GM23248 (cell line): Measurements from ENCODE around the gene TACR1. TPM values are rescaled to one million over a fixed set of nuclear protein-coding genes. Genes with fewer than 3 reads are reported as not detected.
"Not testable (repeated sequence)": the region's sequence is repeated elsewhere in the genome, so short reads cannot be mapped to it uniquely, and the experiment has no call there.

Experiments used
- DNase-seq: peaks from one replicate; pipeline ENCODE4 v3.0.0-alpha.2; 2015
- H2AFZ ChIP-seq: fragments of 200-600 bp; sonication (generic); 2 replicates; pipeline ENCODE4 v1.6.1; 2016; ENCODE audit warnings: antibody characterized with exemption
- H3F3A ChIP-seq: fragments of 200-600 bp; sonication (generic); 2 replicates; pipeline ENCODE4 v1.6.1; 2016; ENCODE audit warnings: mild to moderate bottlenecking, antibody characterized with exemption, mixed run types; ENCODE audit not compliant: insufficient read depth
- H3K27ac ChIP-seq: fragments of 200-600 bp; sonication (generic); 2 replicates; pipeline ENCODE4 v1.5.1; 2016; ENCODE audit warnings: mild to moderate bottlenecking
- H3K27me3 ChIP-seq: fragments of 200-600 bp; sonication (generic); replicated peaks from 2 replicates; pipeline ENCODE4 v1.6.1; 2016; ENCODE audit warnings: mild to moderate bottlenecking; ENCODE audit not compliant: insufficient read depth
- H3K36me3 ChIP-seq: fragments of 200-600 bp; sonication (generic); 2 replicates; pipeline ENCODE4 v1.6.1; 2016; ENCODE audit warnings: low read depth, mild to moderate bottlenecking
- H3K4me1 ChIP-seq: fragments of 200-600 bp; sonication (generic); 2 replicates; pipeline ENCODE4 v1.6.1; 2016; ENCODE audit warnings: mild to moderate bottlenecking; ENCODE audit not compliant: insufficient read depth
- H3K4me2 ChIP-seq: fragments of 200-600 bp; sonication (generic); one replicate; pipeline ENCODE4 v1.6.1; 2016; ENCODE audit warnings: mild to moderate bottlenecking; ENCODE audit not compliant: unreplicated experiment
- H3K4me3 ChIP-seq: fragments of 200-600 bp; sonication (generic); 2 replicates; pipeline ENCODE4 v1.5.1; 2016; ENCODE audit warnings: mild to moderate bottlenecking
- H3K79me2 ChIP-seq: fragments of 200-600 bp; sonication (generic); 2 replicates; pipeline ENCODE4 v1.6.1; 2016; ENCODE audit warnings: mild to moderate bottlenecking; ENCODE audit not compliant: insufficient read depth
- H3K9ac ChIP-seq: fragments of 200-600 bp; sonication (generic); 2 replicates; pipeline ENCODE4 v1.6.1; 2016; ENCODE audit warnings: mild to moderate bottlenecking
- H3K9me2 ChIP-seq: fragments of 200-600 bp; sonication (generic); 2 replicates; pipeline ENCODE4 v1.6.1; 2016; ENCODE audit warnings: mixed run types, mild to moderate bottlenecking, moderate library complexity; ENCODE audit not compliant: insufficient read depth
- H3K9me3 ChIP-seq: fragments of 200-600 bp; sonication (generic); one replicate; pipeline ENCODE4 v1.6.1; 2017; ENCODE audit warnings: low read depth
- H4K20me1 ChIP-seq: fragments of 200-600 bp; sonication (generic); 2 replicates; pipeline ENCODE4 v1.6.0; 2016; ENCODE audit not compliant: insufficient read depth
- EZH2 ChIP-seq: fragments of 200-600 bp; sonication (generic); IDR thresholded peaks from 2 replicates; pipeline ENCODE4 v1.6.1; 2018; ENCODE audit warnings: antibody characterized with exemption, mild to moderate bottlenecking; ENCODE audit not compliant: insufficient read depth, poor library complexity, severe bottlenecking
- EZH2phosphoT487 ChIP-seq: fragments of 200-600 bp; sonication (generic); IDR thresholded peaks from 2 replicates; pipeline ENCODE4 v1.6.1; 2018; ENCODE audit warnings: antibody characterized with exemption, moderate library complexity, mild to moderate bottlenecking, low read depth; ENCODE audit not compliant: insufficient read depth
- WGBS, 2 experiments: methylation state at CpG; one replicate each; pipeline ENCODE4 v1.1.6; 2015 to 2017; ENCODE audit warnings: low lambda C conversion rate in 2 of 2, low coverage in 1 of 2; ENCODE audit errors: missing lambda C conversion rate in 2 of 2; 5-methylcytosine and 5-hydroxymethylcytosine counted together
- in situ Hi-C: fragments of 300-500 bp; cut with MboI; formaldehyde crosslinking; loops from 2 replicates; pipeline ENCODE4 v1.15.0; 2020
- polyA plus RNA-seq: library from polyadenylated mRNA; unstranded; fragments of >200 nt; fragmentation: Nextera tagmentation; extraction: Ambion mirVana; gene quantifications from 2 replicates; pipeline ENCODE4 v1.2.1, GENCODE V29; 2016
- total RNA-seq: library from RNA; depleted of rRNA; stranded (reverse); fragments of >200 nt; shearing (Covaris generic); gene quantifications from 2 replicates; pipeline ENCODE4 v1.2.3, GENCODE V29; 2014; rRNA removed

The TACR1 gene, protein sequence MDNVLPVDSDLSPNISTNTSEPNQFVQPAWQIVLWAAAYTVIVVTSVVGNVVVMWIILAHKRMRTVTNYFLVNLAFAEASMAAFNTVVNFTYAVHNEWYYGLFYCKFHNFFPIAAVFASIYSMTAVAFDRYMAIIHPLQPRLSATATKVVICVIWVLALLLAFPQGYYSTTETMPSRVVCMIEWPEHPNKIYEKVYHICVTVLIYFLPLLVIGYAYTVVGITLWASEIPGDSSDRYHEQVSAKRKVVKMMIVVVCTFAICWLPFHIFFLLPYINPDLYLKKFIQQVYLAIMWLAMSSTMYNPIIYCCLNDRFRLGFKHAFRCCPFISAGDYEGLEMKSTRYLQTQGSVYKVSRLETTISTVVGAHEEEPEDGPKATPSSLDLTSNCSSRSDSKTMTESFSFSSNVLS
- total RNA-seq (0.11 and 0.13 TPM in 2 replicates), polyA plus RNA-seq (0.05 and 0.65 TPM in 2 replicates)

DNA sequence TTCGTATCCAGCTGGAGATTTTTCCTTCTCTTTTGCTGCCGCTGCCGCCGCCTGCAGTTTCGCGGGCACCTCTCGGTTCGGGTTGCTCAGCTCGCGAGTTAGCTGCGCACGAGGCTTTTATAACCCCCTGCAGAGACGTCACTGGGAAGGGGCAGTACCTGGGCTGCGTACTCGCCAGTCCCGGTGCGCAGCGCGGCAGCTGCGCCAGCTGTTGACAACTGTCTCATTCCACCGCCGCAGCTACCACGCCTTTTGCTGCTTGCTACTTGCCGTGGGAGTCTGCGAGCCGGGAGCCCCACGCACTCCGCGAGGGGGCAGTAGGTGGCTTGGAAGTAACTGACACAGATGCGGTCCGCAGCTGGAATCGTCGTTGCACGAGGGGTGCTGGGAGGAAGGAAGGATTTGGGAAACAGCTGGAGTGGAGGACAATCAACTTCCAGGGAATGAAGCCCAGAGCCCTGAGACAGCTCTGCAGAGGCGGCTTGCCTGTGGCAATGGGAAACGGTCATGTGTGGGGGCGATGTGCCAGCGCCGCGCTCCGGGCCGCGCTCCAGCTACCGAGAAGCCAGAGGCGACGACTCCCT lies at the start of gene TACR1:
Gene TACR1 (minus strand): TSS at position 93 of the 584 bp plus-strand sequence. CDS start 586 bp downstream, outside the sequence.
- H3K9me3 ChIP-seq = no peaks in the 10 kb centered on the region
- peak within 1 kb of the TSS; percentile 73 for H3K4me3 ChIP-seq
- no peaks in the 10 kb centered on the region for H3K9me2 ChIP-seq
- WGBS, 2 experiments = 0 to 2% methylated on average over 44 to 46 of the region's 46 CpGs
- H3K79me2 ChIP-seq = no peaks in the 10 kb centered on the region
- no peaks in the 10 kb centered on the region for H3K36me3 ChIP-seq
- H3K27ac ChIP-seq = no peak within 1 kb of the TSS
- H3K4me2 ChIP-seq = peak within 1 kb of the TSS; percentile 88
- TF ChIP-seq EZH2 = no peak
- peak within 1 kb of the TSS; percentile 56 for H2AFZ ChIP-seq
- H3K9ac ChIP-seq = no peak within 1 kb of the TSS
- H3F3A ChIP-seq = 0 out of 2 replicates have a peak, but pooled peaks cover 3% of the 10 kb centered on the region
- H3K27me3 ChIP-seq = peaks cover 40% of the 10 kb centered on the region
- peak; percentile 85 for DNase-seq
- H3K4me1 ChIP-seq = 0 out of 2 replicates have a peak, but pooled peaks cover 3% of the 10 kb centered on the region
- H4K20me1 ChIP-seq = no peaks in the 10 kb centered on the region
- in situ Hi-C loops = loop anchor here (25.0 kb wide), 2 partner anchors 188 to 413 kb away; no protein-coding TSS in a partner anchor

GRCh38 chr2:75248581-75248980 lies 49.3 kb upstream of the TACR1 start:
- peak; percentile 79 for DNase-seq
- H3K9me2 ChIP-seq, H3K36me3 ChIP-seq, H2AFZ ChIP-seq, H3K4me2 ChIP-seq, H3K9me3 ChIP-seq, H3K4me1 ChIP-seq, in situ Hi-C loops, H3K79me2 ChIP-seq, H3K27me3 ChIP-seq, H4K20me1 ChIP-seq, H3F3A ChIP-seq, H3K4me3 ChIP-seq: not testable (repeated sequence)
- Histone ChIP-seq H3K27ac (peak overlapping the region; percentile 82), H3K9ac (0 out of 2 replicates have a peak overlapping the region, but pooled peaks have one; percentile 33)
- WGBS, 2 experiments = 30 to 33% methylated on average over 6 of the region's 6 CpGs

DNA sequence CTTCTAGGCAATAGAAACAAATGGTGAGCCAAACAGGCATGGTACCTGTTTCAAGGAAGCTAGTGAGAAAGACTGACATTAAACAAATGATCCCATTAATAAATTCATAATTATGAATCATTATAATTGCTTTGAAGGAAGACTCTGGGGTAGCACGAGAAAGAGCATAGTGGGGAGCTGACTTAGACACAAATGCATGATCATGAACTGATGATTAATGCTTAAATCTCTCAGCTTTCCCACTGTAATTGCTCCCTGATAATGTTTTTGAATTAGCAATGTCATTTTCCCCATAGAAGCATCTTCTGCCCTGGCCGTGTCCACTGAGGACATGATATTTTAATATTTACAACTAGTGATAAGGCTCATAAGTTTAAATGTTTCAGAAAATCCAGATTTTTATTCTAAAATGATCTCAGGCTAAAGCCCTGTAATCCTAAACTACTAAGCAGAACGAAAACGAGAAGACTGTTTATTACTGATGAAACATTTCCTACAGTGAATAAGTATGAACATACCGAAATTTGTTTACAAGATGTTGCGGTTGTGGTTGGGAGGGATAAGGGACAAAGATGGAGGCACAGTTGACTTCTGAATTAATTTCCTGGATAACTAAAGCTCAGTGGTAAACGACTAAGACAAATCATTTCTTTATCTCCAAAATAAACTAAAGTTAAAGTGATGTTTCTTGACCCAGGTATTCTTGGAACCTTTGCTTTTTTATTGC lies 47.3 kb upstream of the TACR1 start:
- Histone ChIP-seq H3K27ac (peak overlapping the region; percentile 24; the same call in 1 of the 2 replicates), H3K79me2 (no peaks in the 10 kb centered on the region), H2AFZ (peak overlapping the region; percentile 23; the same call in 1 of the 2 replicates), H3K9me3 (no peaks in the 10 kb centered on the region), H3K4me3 (no peak overlapping the region), H3K9ac (no peak overlapping the region), H3K4me1 (peaks cover 6% of the 10 kb centered on the region), H3K4me2 (no peak overlapping the region), H3K9me2 (no peaks in the 10 kb centered on the region), H4K20me1 (no peaks in the 10 kb centered on the region), H3K27me3 (no peaks in the 10 kb centered on the region), H3K36me3 (no peaks in the 10 kb centered on the region), H3F3A (no peaks in the 10 kb centered on the region; the same call in 1 of the 2 replicates)
- 66% methylated on average over 7 of the region's 7 CpGs for WGBS, 2 experiments
- in situ Hi-C loops = no loop called here
- TF ChIP-seq EZH2phosphoT487 = no peak
- TF ChIP-seq EZH2 = no peak
- DNase-seq = peak; percentile 35

GRCh38 chr2:75243219-75243618 lies 43.9 kb upstream of the TACR1 start:
- H3K36me3 ChIP-seq = no peaks in the 10 kb centered on the region
- H4K20me1 ChIP-seq = no peaks in the 10 kb centered on the region
- no peaks in the 10 kb centered on the region for H3K27me3 ChIP-seq
- H2AFZ ChIP-seq = no peak overlapping the region
- in situ Hi-C loops = no loop called here
- H3K79me2 ChIP-seq = no peaks in the 10 kb centered on the region
- no peak for DNase-seq
- no peak overlapping the region for H3K4me2 ChIP-seq
- H3K9ac ChIP-seq = no peak overlapping the region
- TF ChIP-seq EZH2phosphoT487 (no peak), EZH2 (no peak)
- peaks cover 21% of the 10 kb centered on the region for H3K4me1 ChIP-seq
- no peaks in the 10 kb centered on the region for H3K9me3 ChIP-seq
- WGBS, 2 experiments = 83 to 85% methylated on average over 9 of the region's 9 CpGs
- H3F3A ChIP-seq = peaks cover 6% of the 10 kb centered on the region; the same call in 1 of the 2 replicates
- H3K9me2 ChIP-seq = no peaks in the 10 kb centered on the region
- H3K4me3 ChIP-seq = no peak overlapping the region
- no peak overlapping the region for H3K27ac ChIP-seq
